ENCODE results near the gene VWA5A.

DNA sequence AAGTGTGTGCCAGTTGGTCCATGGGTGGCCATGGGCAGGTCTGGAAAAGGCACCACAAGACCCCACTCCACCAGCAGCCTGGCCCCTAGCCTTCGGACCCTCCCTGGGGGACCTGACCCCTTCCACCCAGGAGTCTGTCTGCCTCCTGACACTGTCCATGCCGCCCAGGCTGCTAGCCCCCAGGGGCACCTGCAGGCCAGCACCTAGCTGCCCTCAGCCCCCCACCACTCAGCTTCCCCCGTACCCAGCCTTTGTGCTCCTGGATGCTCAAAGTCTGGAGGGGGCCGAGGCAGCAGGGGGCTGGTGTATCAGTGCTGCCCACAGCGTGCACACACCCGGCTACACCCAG lies 39.8 kb upstream of the VWA5A start:
- TF ChIP-seq, protein P1, sequence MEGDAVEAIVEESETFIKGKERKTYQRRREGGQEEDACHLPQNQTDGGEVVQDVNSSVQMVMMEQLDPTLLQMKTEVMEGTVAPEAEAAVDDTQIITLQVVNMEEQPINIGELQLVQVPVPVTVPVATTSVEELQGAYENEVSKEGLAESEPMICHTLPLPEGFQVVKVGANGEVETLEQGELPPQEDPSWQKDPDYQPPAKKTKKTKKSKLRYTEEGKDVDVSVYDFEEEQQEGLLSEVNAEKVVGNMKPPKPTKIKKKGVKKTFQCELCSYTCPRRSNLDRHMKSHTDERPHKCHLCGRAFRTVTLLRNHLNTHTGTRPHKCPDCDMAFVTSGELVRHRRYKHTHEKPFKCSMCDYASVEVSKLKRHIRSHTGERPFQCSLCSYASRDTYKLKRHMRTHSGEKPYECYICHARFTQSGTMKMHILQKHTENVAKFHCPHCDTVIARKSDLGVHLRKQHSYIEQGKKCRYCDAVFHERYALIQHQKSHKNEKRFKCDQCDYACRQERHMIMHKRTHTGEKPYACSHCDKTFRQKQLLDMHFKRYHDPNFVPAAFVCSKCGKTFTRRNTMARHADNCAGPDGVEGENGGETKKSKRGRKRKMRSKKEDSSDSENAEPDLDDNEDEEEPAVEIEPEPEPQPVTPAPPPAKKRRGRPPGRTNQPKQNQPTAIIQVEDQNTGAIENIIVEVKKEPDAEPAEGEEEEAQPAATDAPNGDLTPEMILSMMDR (IDR thresholded peaks at IDR 0.05; ENCODE audit: low read depth, low read length): no peak
- no peak for TF ChIP-seq EZH2phosphoT487 (IDR thresholded peaks at IDR 0.05; ENCODE audit: low read depth)

All from OCI-LY3 (cell line).